GM19023 (cell line): ENCODE data around the gene LEMD1.

Experiments used
- ATAC-seq: cut with Tn5 transposase; IDR thresholded peaks from one replicate; pipeline ENCODE4 v1.9.1; 2021; ENCODE audit warnings: mild to moderate bottlenecking, moderate library complexity; ENCODE audit not compliant: unreplicated experiment

The LEMD1 gene

DNA sequence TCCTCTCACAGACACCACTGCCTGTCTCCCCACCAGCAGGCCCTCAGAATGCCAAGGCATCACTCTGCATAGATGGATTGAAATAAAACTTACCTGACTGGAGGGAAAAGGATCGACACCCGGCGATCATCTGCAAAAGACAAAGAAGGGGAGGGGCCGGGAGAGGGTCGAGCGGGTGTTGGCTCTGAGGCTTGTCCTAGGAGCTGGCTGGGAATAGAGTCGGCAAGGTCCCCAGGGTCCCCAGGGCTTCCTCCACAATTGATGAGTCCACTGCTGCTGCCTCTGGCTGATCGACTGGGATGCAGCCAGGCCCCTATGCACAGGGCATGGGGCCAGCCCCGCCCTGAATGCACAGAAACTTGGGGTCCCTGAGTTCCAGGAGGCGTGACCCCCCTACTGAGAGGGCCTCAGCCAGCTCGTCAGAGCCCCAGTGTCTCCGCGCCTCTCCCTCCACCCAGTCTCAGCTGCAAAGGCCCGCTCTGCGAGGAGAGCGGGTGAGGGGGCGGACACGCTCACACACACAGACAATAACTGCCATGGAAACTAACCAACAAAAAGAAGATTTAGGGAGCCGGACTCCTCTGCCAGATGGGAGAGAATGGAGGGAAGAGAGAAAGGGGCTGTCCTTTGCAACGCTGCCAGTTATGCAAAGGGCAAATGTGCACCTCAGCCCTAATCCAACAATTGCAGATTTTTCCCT is 65.3 kb downstream of the LEMD1 start, which contains the start of gene KLHDC8A:
TSS of gene KLHDC8A (minus strand) at position 483 of the 700 bp plus-strand sequence. CDS start 13,318 bp downstream, outside the sequence.
- ATAC-seq: no peak

DNA sequence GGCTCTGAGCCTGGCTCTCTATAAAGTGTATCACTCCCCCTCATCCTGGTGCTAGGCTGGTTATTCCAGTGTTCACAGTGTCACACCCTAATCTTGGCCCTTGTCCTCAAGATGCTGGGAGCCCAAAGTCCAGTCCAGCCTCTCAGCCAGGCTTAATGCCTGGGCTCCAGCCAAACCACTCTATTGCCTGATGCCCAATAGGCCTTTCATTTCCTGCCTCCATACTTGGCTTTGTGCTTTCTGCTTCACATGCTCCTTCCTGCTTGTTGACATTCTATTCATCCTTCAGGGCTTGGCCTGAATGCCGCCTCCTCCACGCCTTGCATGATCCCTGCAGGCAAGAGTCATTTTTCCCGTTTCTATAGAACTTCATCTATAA is 66.8 kb downstream of the LEMD1 start:
- ATAC-seq: no peak

DNA sequence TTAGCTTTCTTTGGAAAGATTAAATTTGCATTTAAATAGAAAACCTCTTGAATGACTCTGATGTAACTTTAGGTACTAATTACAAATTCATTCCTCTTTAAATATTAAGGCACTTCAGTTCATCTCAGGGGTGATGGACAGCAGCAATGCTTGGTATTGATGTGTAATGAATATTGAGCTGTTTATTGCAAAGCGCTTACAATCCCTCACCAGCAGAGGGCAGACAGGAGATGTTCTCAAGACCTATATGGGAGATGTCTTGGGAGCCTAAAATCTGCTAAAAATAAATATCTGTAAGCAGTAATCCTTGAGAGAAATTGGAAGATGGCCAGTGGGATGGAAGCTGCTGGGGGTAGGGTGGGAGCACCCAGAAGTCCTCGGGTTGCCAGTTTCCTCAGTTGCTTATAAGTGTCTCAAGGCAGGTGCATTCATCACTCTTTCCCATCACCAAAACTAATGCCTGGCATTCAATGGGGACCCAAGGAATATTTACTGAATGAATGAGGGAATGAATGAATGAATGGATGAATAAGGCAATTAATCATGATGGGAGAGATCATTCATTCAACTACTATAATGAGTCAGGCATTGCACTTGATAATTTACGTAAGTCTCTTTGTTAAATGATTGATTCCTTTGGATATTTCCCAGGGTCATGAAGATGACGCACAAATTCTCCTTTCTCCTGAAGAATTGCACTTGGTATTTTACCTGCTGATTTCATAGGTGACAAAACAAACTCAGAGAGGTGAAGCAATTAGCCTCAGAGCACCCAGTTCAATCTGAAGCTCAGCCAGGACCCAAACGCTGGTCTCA is 67.4 kb downstream of the LEMD1 start:
- no peak for ATAC-seq

DNA sequence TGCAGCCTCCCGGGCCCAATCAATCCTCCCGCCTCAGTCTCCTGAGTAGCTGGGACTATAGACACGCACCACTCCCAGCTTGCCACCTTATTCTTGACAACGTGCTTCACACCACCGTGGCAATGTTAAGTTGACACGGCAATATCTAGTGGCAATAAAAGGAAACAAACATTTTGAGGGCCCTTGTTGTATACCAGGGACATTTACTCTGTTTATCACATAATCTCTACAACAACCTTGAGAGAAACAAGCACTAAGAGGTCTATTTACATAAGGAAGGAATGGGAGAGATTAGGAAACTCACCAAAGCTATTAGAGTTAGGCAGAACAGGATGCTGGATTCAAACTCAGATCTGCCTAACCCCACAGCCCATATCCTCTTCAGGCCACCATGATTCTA is 68.2 kb downstream of the LEMD1 start:
- no peak for ATAC-seq

DNA sequence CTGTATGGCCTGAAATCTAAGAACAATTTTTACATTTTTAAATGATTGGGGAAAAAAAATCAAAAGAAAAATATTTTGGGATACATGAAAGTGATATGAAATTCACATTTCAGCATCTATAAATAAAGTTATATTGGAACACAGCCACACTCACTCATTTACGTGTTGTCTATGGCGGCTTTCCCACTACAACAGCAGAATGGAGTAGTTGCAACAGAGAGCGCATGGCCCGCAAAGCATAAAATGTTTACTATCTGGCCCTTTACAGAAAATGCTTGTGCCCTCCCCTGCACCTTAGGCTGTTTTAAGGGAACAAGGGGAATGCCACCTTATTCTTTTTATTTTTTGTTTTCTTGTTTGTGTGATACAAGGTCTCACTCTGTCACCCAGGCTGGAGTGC is 68.7 kb downstream of the LEMD1 start:
- ATAC-seq: no peak

DNA sequence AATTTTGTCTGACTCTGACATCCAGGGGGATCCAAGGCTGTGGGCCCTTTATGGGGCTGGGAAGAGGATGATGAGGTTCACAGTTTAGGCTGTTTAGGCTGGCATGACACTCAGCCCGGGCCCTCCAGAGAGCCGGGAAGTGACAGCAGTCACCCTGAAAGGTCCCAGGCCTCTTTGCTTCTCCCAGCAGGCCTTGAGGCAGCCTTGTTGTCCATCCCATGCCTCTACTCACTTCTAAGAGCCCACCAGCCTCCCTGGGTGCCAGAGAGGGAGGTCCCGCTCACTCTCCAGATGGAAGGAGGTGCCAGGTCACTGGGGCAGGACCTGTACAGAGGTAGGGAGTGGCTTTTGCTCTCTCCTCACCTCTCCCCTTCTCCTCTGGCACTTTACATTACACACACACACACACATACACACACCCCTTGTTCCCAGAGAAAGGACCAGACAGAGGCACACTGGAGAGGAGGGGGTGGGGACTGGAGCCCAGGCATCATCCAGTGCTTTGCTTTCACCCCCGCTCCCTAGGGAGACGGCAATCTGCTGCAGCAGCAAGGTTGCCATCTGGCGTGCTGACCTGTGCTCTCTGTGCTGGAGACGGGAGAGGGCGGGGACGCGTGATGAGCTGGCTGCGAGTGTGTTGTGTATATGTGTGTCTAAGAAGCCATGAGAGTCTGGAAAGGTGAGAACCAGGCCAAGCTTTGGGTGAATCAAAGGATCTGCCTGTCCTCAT is 69.7 kb downstream of the LEMD1 start:
- no peak for ATAC-seq

DNA sequence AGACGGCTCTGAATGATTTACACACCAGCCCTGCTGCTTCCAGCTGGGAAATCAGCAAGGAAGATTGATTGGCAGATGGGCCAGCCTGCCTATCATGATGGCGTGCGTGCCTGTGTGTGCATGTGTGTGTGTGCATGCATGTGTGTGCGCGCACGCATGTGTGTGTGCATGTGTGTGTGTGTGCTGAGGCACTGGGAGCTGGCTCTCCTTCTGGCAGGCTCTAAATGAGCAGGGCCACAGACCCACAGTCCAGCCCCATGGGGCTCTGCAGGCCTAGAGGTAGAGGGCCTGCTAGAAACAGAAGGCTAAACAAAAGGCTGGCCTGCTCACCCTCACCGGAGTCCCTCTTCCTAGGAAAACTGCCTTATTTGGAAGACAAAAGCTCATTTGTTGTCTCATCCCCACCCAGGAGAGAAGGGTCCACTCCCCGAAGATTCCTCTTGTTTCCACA is 71.1 kb downstream of the LEMD1 start:
- no peak for ATAC-seq

DNA sequence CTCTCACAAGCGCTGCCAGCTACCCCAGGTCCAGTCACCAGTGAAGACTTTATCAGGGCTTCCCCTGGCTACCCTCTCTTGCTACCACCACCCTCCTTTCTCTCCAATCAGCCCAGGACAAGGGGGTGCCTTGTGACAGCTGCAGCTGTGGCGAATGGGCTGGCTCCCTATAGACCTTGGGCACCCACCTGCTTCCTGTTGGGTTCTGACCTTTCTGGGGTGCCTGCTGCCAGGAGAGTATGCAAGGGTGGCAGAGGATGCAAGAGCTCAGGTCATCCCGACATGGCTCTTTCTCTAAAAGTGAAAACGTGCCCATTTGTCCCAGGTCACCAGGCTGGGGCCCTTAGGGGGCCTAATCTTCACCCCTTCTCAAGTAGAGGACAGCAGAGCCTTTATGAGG is 71.7 kb downstream of the LEMD1 start:
- no peak for ATAC-seq

DNA sequence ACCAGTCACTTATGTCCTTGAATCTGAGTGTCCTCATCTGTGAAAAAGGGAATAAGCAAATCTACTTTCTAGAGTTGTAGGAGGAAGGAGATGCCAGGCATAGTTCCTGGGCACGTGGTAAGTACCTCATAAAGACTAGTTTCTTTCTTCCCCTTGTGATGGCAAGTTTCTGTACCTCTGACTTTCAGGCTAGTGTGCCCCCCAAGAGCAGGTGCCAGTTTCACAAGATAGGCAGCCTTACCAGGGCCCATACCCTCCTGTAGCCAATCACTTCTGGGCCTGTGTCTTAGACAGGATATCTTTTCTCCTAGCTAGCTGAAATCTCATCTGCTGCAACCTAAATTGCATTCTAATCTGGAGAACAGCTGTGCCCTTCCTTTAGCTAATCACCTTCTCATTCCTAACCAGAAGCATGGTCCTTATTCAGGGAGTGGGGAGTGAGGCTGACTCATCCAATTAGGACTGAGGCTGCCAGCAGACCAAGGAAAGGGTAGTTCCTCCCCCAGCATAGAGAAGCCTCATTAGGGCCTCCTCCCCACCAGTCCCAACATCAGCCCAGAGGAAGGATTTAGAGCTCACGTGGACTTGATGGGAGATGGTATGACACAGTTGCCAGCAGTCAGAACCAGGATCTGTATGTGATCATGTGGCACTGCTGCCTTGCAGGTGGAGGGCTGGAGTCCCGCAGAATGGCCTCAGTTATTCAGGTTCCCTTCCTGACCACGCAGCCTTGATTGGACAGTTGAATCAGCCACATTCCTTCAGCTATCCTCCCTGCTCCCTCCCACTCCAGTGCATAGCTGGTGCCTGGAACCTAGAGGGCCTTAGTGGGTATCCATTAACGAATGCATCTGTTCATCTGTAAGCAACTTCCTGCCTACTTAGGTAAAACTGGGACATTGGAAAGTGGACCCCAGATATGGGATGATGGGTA is 73.0 kb downstream of the LEMD1 start:
- no peak for ATAC-seq

DNA sequence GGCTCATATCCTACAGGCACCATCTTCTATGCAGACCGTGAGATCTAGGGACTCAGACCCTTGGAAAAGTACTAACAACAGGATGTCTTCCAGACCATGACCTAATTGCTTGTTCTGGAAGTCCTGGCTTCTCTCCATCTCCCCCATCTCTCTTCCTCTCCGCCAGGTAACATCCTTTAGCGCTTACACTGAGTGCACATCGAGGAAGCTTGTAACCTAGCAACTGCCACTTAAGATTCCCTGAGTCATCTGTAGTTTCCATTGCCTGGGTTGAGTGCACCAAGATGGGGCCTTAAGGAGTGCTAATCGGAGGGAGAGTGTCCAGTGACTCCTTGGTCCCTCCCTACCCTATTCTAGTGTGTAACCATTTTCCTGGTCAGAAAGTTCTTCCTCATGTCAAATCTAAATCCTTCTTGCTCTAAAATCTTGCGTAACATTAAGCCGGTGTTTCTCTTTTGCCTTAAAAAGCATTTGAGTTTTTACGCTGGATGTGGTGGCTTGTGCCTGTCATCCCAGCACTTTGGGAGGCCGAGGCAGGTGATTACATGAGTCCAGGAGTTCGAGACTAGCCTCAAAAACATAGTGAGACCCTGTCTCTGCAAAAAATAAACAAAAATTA is 74.8 kb downstream of the LEMD1 start:
- ATAC-seq: no peak

DNA sequence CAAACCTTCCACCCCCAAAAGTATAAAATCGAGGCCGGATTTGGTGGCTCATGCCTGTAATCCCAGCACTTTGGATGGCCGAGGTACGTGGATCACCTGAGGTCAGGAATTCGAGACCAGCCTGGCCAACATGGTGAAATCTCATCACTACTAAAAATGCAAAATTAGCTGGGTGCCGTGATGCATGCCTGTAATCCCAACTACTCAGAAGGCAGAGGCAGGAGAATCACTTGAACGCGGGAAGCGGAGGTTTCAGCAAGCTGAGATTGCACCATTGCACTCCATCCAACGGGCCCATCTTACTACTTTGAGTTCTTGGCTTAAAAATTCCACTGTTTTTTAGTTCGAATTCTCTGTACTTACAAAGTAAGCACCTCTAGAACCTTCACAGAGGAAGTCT is 76.1 kb downstream of the LEMD1 start:
- no peak for ATAC-seq

DNA sequence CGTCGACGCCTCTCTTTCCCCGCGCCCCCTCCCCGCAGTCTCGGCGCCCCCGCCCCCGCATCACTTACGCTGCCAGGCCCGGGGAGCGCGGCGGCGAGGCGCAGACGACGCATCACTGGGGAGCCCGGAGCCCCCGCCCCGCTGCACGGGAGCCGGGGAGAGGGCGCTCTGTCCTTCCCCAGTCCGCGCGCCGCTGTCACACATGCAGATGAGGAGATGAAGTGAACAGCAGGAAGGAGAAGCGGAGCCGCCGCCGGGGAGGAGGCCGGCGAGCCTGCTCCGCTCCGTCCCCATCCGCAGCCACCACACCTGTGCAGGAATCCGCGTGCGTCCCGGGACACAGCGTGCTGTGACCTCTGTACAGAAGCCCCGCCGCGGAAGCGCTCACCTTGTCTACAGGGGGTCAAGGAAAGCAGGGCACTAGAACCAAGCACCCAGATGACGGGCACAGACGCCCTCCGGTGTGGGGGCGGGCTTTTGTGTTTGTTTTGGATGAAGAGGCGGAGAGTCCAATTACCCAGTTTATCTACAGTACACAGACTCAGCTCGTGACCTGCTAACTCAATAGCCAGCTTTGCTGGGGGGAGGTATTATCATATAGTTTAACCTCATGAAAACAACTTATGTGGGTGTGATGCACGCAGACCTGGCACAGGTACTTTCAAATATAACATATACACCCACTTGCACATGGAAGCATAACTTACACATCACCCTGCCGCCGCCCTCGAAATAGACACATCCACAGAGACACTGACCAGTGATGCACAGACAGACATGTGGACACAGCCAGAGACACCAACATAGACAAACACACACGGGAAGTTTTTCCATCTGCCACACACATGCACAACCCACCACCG is 77.6 kb downstream of the LEMD1 start:
- ATAC-seq: no peak

DNA sequence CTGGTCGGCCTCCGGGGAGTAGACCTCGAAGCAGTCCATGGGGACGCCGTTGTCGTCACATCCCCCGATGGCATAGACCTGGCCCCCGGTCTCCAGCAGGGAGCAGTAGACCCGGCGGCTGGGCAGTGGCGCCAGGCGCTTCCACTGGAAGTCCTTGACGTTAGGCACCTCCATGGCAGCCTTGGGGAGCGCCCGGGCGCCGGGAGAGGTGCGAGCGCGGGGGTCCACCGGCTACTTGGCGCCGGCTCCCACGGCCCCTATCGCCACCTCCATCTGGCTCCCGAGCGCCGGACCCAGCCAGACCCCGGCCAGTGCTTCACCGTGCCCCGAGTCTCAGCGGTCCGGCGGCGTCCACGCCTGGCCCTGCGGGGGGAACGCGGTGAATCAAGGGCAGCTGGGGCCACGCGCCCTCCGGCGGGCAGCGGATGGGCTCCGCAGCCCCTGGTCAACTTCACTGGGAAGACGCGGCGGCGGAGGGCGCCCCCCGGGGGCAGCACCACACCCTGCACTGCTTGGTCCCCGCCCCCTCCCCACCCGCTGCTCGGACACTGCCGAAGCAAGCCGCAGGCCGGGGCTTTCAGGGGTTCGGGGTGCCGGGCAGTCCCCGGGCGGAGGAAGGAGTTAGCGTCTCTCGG is 78.3 kb downstream of the LEMD1 start:
- ATAC-seq: no peak

DNA sequence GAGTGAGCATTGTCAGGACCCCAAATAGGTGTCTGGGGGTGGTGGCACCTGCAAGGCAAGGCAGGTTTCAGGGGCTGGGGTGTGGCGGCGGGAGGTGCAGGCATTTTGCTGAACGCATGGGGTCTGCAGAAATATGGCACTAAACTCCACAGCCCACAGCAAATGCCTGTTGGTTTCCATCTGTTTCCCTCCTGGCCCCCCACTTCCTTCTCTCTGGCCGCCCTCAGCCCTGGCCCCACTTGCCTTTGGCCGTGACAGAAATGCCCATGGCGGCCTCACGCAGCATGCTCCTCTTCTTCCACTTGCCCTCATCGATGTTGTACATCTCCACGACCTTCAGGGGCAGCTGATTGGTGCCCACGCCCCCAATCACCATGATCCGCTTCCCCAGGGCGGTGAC is 78.9 kb downstream of the LEMD1 start:
- no peak for ATAC-seq

DNA sequence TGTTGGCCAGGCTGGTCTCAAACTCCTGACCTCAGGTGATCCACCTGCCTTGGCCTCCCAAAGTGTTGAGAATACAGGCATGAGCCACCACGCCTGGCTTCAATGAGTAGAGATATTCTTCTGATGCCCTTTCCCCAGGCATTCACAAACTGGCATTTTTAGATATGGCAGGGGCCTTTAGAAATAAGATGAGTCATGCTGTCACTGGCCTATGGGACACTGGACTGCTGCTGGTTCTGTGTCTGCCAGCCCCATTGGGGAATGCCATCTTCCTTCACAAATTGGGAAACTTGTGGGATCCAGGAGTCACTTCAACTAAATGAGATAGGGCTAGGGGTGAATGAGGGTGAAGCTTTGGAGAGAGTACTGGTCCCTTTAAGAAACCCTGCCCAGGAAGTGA is 81.2 kb downstream of the LEMD1 start:
- no peak for ATAC-seq

DNA sequence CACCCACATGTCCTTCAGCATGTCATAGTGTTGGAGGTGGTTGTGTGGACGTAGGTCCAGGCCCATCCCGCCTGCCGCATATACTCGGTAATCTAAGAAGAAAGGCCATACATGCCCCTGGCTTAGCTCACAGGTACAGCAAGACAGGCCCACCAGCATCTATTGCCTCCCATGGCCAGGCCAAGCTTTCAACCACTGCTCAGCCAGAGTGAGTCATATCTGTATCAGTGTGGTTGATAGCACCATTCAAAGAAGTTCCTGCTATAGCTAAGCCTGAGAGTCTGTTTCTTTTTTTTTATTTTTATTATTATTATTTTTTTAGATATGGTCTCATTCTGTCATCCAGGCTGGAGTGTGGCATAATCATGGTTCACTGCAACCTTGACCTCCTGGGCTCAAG is 82.1 kb downstream of the LEMD1 start:
- peak; percentile 49 for ATAC-seq

DNA sequence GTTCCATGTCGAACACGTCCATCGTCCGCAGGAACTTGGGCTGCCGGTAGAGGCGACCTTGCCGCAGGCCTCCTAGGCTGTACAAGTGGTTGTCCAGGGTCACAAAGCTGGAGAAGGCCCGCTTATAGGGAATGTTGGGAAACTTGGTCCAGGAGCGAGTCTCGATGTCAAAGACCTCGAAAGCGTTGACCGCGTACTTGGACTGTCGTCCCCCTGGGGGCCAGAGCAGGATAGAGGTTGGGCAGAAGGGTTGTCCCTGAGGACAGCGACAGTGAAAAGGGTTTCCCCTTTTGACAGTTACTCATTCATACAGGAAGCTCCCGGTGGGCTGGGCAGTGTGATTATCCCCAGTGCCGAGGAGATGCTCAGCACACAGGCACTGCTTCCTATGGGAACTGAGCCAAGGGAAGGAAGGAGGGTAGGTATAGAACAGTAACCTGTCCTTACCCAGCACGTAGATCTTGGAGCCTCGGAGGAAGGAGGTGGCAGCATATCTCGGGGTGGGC is 82.6 kb downstream of the LEMD1 start:
- no peak for ATAC-seq

DNA sequence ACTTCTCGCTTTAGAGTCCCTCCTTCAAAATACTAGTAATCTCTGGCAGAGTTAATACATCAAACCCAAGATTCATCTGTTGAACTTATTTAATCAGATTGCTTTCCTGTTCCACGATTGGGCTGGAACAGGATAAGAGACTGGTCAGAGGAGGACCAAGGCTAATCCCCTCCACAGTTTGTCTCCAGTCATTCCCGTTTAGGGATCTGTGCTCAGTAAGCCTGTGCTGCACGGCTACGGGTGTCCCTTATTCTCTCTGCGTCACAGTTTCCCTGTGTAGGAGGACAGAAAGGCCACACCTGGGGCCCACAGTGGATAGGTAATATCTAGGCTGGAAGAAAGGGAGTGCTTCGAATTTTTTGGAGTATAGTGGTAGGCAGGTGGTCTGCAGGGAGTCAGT is 83.8 kb downstream of the LEMD1 start:
- no peak for ATAC-seq

DNA sequence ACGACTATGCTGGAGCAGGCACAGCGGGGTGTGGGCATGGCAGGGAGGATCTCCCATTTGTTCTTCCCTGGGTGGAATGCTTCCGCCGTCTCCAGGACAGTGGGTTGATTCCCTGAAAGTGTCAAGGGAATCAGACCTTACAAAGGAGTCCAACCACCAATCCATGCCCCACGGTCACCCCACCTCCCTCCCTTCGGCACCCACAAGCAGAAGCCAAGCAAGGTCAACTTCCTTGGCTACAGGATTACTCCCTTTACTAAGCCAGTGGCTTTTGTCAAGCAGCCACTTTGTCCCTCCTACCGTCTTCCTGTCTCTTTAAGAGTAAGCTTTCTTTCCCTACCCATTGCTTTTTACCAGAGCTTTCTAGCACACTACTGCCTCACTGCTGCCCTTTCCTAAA is 84.4 kb downstream of the LEMD1 start:
- no peak for ATAC-seq
